GM10266 (cell line): ENCODE results near the gene NLRP6.
A peak's percentile ranks its signal among the peaks of the same experiment; 100 is the strongest.
"Not testable (repeated sequence)": the region's sequence is repeated elsewhere in the genome, so short reads cannot be mapped to it uniquely, and the experiment has no call there.

Source experiments
- DNase-seq: peaks from one replicate; pipeline ENCODE4 v3.0.0; 2012; ENCODE audit errors: extremely low spot score
- TF ChIP-seq, protein P1 (sequence below): IDR thresholded peaks from 2 replicates; pipeline ENCODE4 v1.5.1; 2012; ENCODE audit warnings: mild to moderate bottlenecking, low read depth; ENCODE audit not compliant: control insufficient read depth, insufficient read depth; ENCODE audit errors: missing control alignments

The NLRP6 gene

GRCh38 chr11:257766-258493, 20.3 kb upstream of the NLRP6 start:
- no peak for DNase-seq
- TF ChIP-seq, protein P1, sequence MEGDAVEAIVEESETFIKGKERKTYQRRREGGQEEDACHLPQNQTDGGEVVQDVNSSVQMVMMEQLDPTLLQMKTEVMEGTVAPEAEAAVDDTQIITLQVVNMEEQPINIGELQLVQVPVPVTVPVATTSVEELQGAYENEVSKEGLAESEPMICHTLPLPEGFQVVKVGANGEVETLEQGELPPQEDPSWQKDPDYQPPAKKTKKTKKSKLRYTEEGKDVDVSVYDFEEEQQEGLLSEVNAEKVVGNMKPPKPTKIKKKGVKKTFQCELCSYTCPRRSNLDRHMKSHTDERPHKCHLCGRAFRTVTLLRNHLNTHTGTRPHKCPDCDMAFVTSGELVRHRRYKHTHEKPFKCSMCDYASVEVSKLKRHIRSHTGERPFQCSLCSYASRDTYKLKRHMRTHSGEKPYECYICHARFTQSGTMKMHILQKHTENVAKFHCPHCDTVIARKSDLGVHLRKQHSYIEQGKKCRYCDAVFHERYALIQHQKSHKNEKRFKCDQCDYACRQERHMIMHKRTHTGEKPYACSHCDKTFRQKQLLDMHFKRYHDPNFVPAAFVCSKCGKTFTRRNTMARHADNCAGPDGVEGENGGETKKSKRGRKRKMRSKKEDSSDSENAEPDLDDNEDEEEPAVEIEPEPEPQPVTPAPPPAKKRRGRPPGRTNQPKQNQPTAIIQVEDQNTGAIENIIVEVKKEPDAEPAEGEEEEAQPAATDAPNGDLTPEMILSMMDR: peak; percentile 33

- TF ChIP-seq, protein P1: no peak
- no peak for DNase-seq
These were observed 18.8 kb upstream of the NLRP6 start for GRCh38 chr11:259413-259812.

GRCh38 chr11:261624-262023, 16.6 kb upstream of the NLRP6 start:
- DNase-seq: no peak
- TF ChIP-seq, protein P1: no peak

DNA sequence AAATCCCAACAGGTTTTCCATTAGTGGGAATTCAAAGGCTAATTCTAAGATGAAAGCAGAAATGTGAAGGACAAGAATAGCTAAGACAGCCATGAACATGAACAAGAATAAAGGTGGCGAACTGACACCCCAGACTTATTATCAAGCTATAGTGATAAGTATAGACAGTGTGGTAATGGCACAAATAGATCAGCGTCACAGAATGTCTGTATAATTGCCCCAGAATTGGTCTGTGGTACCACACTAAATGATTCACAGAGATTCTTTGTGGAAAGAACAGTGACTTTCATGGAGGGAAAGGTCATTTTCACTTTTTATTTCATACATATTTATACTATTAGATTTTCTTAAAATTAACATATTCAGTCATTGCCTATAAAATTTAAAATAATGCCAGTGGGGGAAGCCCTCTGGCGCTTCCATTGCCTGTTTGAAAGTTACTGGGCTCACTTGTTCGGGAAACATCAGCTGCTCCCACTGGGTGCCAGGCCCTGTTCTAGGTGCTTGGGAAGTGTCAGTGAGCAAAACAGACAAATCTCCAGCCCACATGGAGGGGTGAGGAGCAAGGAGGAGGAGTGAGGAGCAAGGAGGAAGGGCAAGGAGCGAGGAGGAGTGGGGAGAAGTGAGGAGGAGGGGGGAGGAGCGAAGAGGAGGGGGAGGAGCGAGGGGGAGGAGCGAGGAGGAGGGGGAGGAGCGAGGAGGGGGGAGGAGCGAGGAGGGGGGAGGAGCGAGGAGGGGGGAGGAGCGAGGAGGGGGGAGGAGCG, 11.3 kb upstream of the NLRP6 start:
- DNase-seq: peak; percentile 47
- TF ChIP-seq, protein P1: no peak

DNA sequence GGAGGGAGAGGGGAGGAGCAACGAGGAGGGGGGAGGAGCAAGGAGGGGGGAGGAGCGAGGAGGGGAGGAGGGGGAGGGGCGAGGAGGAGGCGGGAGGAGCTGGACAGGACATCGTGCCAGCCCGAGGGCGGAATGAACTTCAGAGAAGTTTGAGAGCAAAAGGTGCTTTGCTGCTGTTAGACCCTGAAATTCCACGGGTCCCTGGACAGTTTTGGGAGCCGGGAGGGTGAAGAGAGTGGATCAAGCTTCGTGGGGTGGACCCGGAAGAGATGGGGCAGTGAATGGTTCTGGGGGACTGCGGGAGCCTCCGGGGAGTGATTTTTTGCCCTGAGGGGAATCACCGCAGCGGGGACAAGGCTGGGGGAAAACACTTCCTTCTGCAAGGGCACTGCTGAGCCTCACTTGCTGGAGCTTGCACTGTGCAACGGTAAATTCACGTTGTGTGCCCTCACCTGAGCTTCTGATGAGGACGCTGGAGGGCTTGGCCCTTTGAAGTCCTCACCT, 10.7 kb upstream of the NLRP6 start:
- peak; percentile 72 for DNase-seq
- TF ChIP-seq, protein P1: no peak

GRCh38 chr11:268716-269145, 9.5 kb upstream of the NLRP6 start:
- TF ChIP-seq, protein P1: peak; percentile 34
- not testable (repeated sequence) for DNase-seq
